HG03342 (cell line): ENCODE measurements around the gene NUTM2E.
"Not testable (repeated sequence)": the region's sequence is repeated elsewhere in the genome, so short reads cannot be mapped to it uniquely, and the experiment has no call there.

Experiments used
- ATAC-seq: cut with Tn5 transposase; IDR thresholded peaks from one replicate; pipeline ENCODE4 v1.9.1; 2021; ENCODE audit warnings: mild to moderate bottlenecking, moderate library complexity; ENCODE audit not compliant: unreplicated experiment

The NUTM2E gene

DNA sequence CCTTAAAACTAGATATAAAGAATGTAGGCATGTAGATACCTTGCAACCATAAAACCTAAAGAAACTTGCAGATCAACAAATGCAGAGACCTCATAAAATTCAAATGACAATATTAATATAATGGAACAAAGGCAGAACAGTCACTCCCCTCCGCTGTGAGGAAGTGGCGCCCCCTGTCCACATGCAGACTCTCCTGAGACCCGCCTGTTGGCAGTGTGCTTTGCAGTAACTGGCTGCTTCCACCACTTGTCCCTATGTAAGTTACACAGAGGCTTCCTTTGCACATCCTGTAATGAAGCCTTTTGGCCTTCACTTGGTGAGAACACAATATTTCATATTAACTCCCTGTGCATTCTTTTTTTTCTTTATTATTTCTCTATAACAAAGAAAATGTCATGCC, 36.3 kb downstream of the NUTM2E start:
- ATAC-seq: not testable (repeated sequence)

DNA sequence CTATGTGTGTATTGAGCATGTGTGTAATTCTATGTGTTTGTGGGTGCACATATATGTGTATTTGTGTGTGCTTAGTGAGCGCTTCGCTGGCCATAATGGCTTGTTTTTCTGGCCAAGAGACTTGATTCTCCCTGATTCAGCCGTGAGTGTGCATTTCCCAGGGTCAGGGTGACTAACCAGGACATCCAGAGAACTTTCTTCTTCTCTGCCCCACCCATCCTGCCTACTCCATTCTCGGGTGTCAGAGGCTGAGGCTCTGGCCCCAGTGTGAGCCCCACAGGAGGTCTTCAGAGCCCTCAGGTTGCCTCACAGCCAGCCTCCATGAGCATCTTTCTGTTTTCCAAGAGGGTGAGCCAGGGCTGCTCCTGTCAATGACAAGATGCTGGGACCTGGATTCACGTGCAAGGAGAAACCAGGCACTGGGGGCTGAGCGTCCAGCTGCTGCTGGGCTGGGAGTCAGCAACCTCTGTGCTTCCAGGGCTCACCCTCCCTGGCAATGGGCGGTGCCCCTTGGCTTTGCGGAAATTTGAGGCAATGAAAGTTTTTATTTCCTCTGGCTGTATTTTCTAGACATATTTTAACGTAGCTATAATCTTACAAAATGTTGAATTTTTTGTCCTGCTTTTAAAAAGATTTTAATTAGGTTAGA, 40.5 kb downstream of the NUTM2E start:
- ATAC-seq: not testable (repeated sequence)

DNA sequence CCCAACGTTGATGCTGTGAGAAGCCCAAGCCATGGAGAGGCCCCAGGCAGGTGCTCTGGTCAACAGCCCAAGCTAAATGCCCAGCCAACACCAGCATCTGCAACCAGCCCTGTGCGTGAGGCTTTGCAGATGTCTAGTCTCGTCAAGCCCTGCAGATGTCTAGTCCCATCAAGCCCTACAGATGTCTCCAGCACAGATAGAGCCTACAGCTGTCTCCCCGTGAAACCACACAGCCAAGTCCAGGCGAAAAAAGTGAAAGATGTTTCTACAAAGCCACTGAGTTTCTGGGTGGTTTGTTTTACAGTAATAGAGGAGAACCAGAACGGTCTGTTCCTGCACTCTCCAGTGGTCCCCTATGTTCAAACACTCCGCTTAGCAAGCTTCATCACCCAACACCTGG, 41.5 kb downstream of the NUTM2E start:
- not testable (repeated sequence) for ATAC-seq

DNA sequence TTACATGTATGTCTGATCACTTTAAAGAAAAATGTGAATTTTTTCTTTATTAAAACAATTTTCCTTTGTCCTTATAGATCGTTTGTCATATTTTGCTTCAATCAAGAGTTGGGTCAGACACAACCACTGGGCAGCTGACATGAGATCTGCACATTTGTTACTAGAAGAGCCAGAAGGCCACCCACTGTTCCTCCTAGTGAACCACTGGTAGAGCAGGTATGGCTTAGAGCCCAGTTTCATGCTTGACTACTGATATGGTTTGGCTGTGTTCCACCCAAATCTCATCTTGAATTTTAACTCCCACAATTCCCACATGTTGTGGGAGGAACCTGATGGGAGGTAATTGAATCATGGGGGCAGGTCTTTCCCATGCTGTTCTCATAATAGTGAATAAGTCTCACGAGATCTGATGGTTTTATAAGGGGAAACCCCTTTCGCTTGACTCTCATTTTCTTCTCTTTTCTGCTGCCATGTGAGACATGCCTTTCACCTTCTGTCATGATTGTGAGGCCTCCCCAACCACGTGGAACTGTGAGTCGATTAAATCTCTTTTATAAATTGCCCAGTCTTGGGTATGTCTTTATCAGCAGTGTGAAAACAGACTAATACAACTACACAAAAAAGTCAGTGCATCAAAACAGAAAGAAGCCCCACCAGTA, 43.0 kb downstream of the NUTM2E start:
- ATAC-seq: not testable (repeated sequence)

DNA sequence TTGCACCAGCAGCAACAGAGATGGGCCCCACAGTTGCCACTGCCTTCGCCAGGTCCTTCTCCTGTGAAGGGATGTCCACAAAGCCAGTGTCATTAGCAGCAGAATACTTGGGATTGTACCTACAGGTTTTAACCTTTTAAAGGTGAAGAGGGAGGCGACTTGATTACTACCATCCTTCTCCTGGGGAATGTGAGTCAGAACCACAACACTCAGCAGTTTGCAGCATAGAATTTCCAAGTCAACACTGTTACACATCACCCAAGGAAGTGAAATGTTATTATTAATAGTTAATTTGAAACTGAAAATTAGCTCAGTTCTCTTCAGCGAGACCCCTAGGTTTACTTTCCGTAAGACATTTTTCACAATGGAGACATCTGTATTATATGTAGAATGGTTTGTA, 45.2 kb downstream of the NUTM2E start:
- ATAC-seq: not testable (repeated sequence)
